ENCODE data around the gene DAB2. TPM values are rescaled to one million over a fixed set of nuclear protein-coding genes. Genes with fewer than 3 reads are reported as not detected.
A peak's percentile ranks its signal among the peaks of the same experiment; 100 is the strongest.

Gene DAB2
- polyA plus RNA-seq, 1 experiment, result 206 TPM

GRCh38 chr5:39464088-39464487 is 39.3 kb upstream of the DAB2 start:
- Histone ChIP-seq H3K27ac (ENCODE audit: low read depth, low read length) (no peak overlapping the region), H3K4me3 (ENCODE audit: low read depth, low read length) (no peak overlapping the region), H3K27me3 (ENCODE audit: control insufficient read depth, insufficient read depth, low read length) (no peaks in the 10 kb centered on the region), H3K9me3 (ENCODE audit: control insufficient read depth, insufficient read depth, low read length) (no peaks in the 10 kb centered on the region)
- TF ChIP-seq CTCF (IDR thresholded peaks at IDR 0.05; ENCODE audit: low read depth, low read length), result no peak
- DNase-seq (ENCODE audit: low read depth, low spot score), result no peak
- ChIA-PET POLR2A (interaction anchor here (1.1 kb wide), 1 partner anchor 39 kb away, joined by 4 read pairs; the partner anchor contains the start of gene DAB2), CTCF (interaction anchor here (0.7 kb wide), 1 partner anchor 50 kb away, joined by 3 read pairs; no protein-coding TSS in a partner anchor)

- no peaks in the 10 kb centered on the region for H3K9me3 ChIP-seq (ENCODE audit: control insufficient read depth, insufficient read depth, low read length)
- H3K4me3 ChIP-seq (ENCODE audit: low read depth, low read length), result no peak overlapping the region
- ChIA-PET CTCF (no interaction called here), POLR2A (no interaction called here)
- no peaks in the 10 kb centered on the region for H3K27me3 ChIP-seq (ENCODE audit: control insufficient read depth, insufficient read depth, low read length)
- DNase-seq (ENCODE audit: low read depth, low spot score), result no peak
- TF ChIP-seq CTCF (IDR thresholded peaks at IDR 0.05; ENCODE audit: low read depth, low read length), result no peak
- H3K27ac ChIP-seq (ENCODE audit: low read depth, low read length), result no peak overlapping the region
Observed at GRCh38 chr5:39462211-39462610, 37.4 kb upstream of the DAB2 start.

- POLR2A ChIA-PET, result interaction anchor here (3.7 kb wide), 1 partner anchor 36 kb away, joined by 17 read pairs; the partner anchor contains the start of gene DAB2
Observed at GRCh38 chr5:39461007-39461682, 36.4 kb upstream of the DAB2 start.

GRCh38 chr5:39459907-39460306 is 35.1 kb upstream of the DAB2 start:
- TF ChIP-seq CTCF (IDR thresholded peaks at IDR 0.05; ENCODE audit: low read depth, low read length), result no peak
- Histone ChIP-seq H3K27ac (ENCODE audit: low read depth, low read length) (no peak overlapping the region), H3K27me3 (ENCODE audit: control insufficient read depth, insufficient read depth, low read length) (no peaks in the 10 kb centered on the region), H3K9me3 (ENCODE audit: control insufficient read depth, insufficient read depth, low read length) (no peaks in the 10 kb centered on the region), H3K4me3 (ENCODE audit: low read depth, low read length) (no peak overlapping the region)
- CTCF ChIA-PET, result interaction anchor here (0.9 kb wide), 1 partner anchor 88 kb away, joined by 3 read pairs; no protein-coding TSS in a partner anchor
- POLR2A ChIA-PET, result interaction anchor here (3.7 kb wide), 1 partner anchor 35 kb away, joined by 17 read pairs; the partner anchor contains the start of gene DAB2
- no peak for DNase-seq (ENCODE audit: low read depth, low spot score)

More at GRCh38 chr5:39461007-39461682, 36.4 kb upstream of the DAB2 start:
- Histone ChIP-seq H3K27ac (ENCODE audit: low read depth, low read length) (no peak overlapping the region), H3K9me3 (ENCODE audit: control insufficient read depth, insufficient read depth, low read length) (no peaks in the 10 kb centered on the region), H3K4me3 (ENCODE audit: low read depth, low read length) (no peak overlapping the region), H3K27me3 (ENCODE audit: control insufficient read depth, insufficient read depth, low read length) (no peaks in the 10 kb centered on the region)
- CTCF ChIA-PET, result no interaction called here
- no peak for TF ChIP-seq CTCF (IDR thresholded peaks at IDR 0.05; ENCODE audit: low read depth, low read length)
- no peak for DNase-seq (ENCODE audit: low read depth, low spot score)

GRCh38 chr5:39459071-39459470 is 34.3 kb upstream of the DAB2 start:
- Histone ChIP-seq H3K4me3 (ENCODE audit: low read depth, low read length) (no peak overlapping the region), H3K27me3 (ENCODE audit: control insufficient read depth, insufficient read depth, low read length) (no peaks in the 10 kb centered on the region), H3K9me3 (ENCODE audit: control insufficient read depth, insufficient read depth, low read length) (no peaks in the 10 kb centered on the region), H3K27ac (ENCODE audit: low read depth, low read length) (peak overlapping the region; percentile 25)
- POLR2A ChIA-PET, result interaction anchor here (0.6 to 3.7 kb wide), 2 partner anchors 34 to 55 kb away, joined by 3 to 17 read pairs; partner anchors contain the start of gene DAB2
- peak; percentile 54 for DNase-seq (ENCODE audit: low read depth, low spot score)
- CTCF ChIA-PET, result interaction anchor here (1.0 kb wide), 1 partner anchor 89 kb away, joined by 3 read pairs; no protein-coding TSS in a partner anchor
- TF ChIP-seq CTCF (IDR thresholded peaks at IDR 0.05; ENCODE audit: low read depth, low read length), result no peak

All from AG04450 (cell line).